HFFc6 (cell line): ENCODE measurements around the gene FKBP1B. TPM values are rescaled to one million over a fixed set of nuclear protein-coding genes. Genes with fewer than 3 reads are reported as not detected.

ENCODE experiments used
- DNase-seq: peaks from one replicate; pipeline ENCODE4 v3.0.0-alpha.2; 2018
- H3K27ac Mint-ChIP-seq: 2 replicates; pipeline ENCODE4 v1.8.0; 2020; ENCODE audit warnings: mild to moderate bottlenecking, mixed read lengths
- H3K27me3 Mint-ChIP-seq: 2 replicates; pipeline ENCODE4 v1.8.0; 2021; ENCODE audit warnings: mild to moderate bottlenecking, moderate library complexity, mixed read lengths; ENCODE audit not compliant: insufficient read depth
- H3K36me3 Mint-ChIP-seq: 2 replicates; pipeline ENCODE4 v1.8.0; 2021; ENCODE audit warnings: low read depth, mixed read lengths
- H3K4me1 Mint-ChIP-seq: 2 replicates; pipeline ENCODE4 v1.8.0; 2020; ENCODE audit warnings: low read depth, mixed read lengths
- H3K4me3 Mint-ChIP-seq: 2 replicates; pipeline ENCODE4 v1.8.0; 2020; ENCODE audit warnings: mild to moderate bottlenecking, moderate library complexity, mixed read lengths
- H3K9me3 Mint-ChIP-seq: 2 replicates; pipeline ENCODE4 v1.8.0; 2020; ENCODE audit warnings: mild to moderate bottlenecking, mixed read lengths
- long read RNA-seq: library from polyadenylated mRNA; unstranded; transcript quantifications from one replicate; pipeline ENCODE4 v2.0.0, GENCODE V29; 2019
- total RNA-seq, 6 experiments: library from RNA; stranded (reverse); fragmentation: NEBNext Ultra II Directional; extraction: Animal tissue kit (Norgen Biotek cat#: 25700); gene quantifications; 2 replicates in 1 of 6; 3 replicates in 5 of 6; pipeline ENCODE4 v1.2.3, GENCODE V29; 2021
- TF ChIP-seq, protein P1 (sequence below): fragments of 200-600 bp; sonication (generic); IDR thresholded peaks from 2 replicates; pipeline ENCODE4 v1.5.0; 2021; ENCODE audit warnings: antibody characterized with exemption, mild to moderate bottlenecking

FKBP1B gene
- total RNA-seq, result 1 to 10 TPM; 4.0 to 6.9 (median 5.2) TPM
- long read RNA-seq, partial matches to known transcripts, result 2 of 5 reads
- long read RNA-seq, other reads (novel, unspliced or antisense), result 2 of 5 reads

DNA sequence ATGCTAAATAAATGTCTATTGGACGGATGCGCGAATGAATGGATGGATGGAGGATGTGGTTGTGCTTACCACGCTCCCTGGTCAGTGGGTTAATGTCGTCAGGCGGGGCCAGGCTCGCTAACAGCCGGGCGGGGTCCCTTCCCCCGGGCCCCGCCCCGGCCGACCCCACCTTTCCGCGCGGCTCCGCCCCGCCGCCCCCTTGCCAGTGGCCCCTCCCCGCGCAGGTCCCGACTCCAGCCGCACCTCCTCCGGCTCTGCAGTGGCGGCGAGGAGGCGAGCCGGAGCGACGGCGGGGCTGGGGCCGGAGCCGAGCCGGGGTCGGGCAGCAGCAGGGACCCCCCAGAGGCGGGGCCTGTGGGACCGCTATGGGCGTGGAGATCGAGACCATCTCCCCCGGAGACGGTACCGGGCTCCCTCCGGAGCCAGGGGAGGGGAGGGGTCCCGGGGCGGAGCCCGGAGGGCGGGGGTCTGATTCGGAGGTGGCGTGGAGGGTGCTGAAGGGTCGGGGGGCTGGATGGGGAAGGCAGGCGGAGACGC lies at the start of gene FKBP1B:
Gene FKBP1B, plus strand, starts transcription at position 257 of the 537 bp plus-strand sequence. Its CDS starts 109 bp downstream, at position 366.
- Mint-ChIP-seq H3K4me1 (peaks cover 26% of the 10 kb centered on the region), H3K36me3 (no peaks in the 10 kb centered on the region), H3K27me3 (no peaks in the 10 kb centered on the region; the same call in 1 of the 2 replicates), H3K27ac (no peak within 1 kb of the TSS; the same call in 1 of the 2 replicates), H3K4me3 (no peak within 1 kb of the TSS), H3K9me3 (no peaks in the 10 kb centered on the region)
- DNase-seq, result peak; percentile 22
- TF ChIP-seq, protein P1, sequence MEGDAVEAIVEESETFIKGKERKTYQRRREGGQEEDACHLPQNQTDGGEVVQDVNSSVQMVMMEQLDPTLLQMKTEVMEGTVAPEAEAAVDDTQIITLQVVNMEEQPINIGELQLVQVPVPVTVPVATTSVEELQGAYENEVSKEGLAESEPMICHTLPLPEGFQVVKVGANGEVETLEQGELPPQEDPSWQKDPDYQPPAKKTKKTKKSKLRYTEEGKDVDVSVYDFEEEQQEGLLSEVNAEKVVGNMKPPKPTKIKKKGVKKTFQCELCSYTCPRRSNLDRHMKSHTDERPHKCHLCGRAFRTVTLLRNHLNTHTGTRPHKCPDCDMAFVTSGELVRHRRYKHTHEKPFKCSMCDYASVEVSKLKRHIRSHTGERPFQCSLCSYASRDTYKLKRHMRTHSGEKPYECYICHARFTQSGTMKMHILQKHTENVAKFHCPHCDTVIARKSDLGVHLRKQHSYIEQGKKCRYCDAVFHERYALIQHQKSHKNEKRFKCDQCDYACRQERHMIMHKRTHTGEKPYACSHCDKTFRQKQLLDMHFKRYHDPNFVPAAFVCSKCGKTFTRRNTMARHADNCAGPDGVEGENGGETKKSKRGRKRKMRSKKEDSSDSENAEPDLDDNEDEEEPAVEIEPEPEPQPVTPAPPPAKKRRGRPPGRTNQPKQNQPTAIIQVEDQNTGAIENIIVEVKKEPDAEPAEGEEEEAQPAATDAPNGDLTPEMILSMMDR, result no peak

DNA sequence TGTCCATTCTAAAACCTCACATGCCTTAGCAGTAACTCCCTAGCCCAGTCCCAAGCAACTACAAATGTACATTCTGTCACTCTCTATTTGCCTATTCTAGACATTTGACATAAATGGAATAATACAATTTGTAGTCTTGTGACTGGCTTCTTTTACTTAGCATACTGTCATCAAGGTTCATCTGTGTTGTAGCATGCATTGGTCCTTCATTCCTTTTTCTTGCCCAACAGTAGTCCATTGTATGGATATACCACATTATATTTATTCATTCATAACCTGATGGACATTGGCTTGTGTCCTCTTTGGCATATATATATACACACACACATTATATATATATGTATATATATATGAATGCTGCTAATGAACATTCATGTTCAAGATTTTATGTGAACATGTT lies 41.8 kb upstream of the FKBP1B start:
- DNase-seq, result no peak
- Mint-ChIP-seq H3K36me3 (no peaks in the 10 kb centered on the region), H3K4me1 (peaks cover 6% of the 10 kb centered on the region; the same call in 1 of the 2 replicates), H3K9me3 (no peaks in the 10 kb centered on the region), H3K4me3 (no peak overlapping the region), H3K27ac (no peak overlapping the region), H3K27me3 (peaks cover 4% of the 10 kb centered on the region; the same call in 1 of the 2 replicates)
- TF ChIP-seq, protein P1, result no peak

DNA sequence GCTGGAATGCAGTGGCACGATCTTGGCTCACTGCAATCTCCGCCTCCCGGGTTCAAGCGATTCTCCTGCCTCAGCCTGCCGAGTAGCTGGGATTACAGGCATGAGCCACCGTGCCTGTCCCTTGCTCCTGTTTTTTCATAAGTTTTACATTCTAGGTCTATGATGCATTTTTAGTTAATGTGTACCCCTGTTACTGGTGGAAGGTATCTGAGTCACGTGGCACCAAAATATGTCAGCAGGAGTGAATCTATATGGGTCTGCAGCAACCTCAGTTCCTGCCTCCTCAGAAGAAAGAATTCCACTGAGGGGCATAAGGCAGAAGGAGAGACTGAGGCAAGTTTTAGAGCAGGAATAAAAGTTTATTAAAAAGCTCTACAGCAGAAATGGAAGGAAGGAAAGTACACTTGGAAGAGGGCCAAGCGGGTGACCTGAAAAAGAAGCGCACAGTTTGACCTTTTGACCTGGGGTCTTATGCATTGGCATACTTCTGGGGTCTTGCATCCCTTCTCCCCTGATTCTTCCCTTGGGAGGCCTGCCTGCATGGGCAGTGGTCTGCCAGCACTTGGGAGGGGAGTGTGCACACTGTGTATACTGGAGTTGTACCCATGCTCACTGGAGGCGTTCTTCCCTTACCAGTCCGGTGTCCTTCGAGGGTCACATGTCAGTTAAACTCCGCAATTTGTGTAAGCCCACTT lies 40.7 kb upstream of the FKBP1B start:
- no peaks in the 10 kb centered on the region; the same call in 1 of the 2 replicates for H3K36me3 Mint-ChIP-seq
- H3K9me3 Mint-ChIP-seq, result no peaks in the 10 kb centered on the region
- no peak overlapping the region for H3K27ac Mint-ChIP-seq
- peaks cover 6% of the 10 kb centered on the region; the same call in 1 of the 2 replicates for H3K4me1 Mint-ChIP-seq
- H3K27me3 Mint-ChIP-seq, result peaks cover 4% of the 10 kb centered on the region; the same call in 1 of the 2 replicates
- H3K4me3 Mint-ChIP-seq, result no peak overlapping the region
- no peak for DNase-seq
- TF ChIP-seq, protein P1, result no peak

DNA sequence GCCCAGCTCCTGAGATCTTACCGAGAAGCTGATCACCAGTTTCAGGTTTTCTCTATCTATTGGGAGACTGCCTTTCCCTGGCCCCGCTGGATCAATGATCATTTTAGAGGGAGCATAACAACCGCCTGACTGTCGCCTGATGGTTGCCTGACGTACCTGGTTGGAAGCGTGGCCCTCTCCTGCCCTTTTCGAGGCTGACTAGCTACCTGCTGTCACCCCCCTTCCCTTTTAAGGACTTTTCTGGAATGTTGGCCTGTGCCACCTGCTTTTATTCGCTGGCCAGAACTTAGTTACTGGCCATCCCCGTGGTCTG lies 40.2 kb upstream of the FKBP1B start:
- DNase-seq, result no peak
- Mint-ChIP-seq H3K4me3 (peak overlapping the region; percentile 34; the same call in 1 of the 2 replicates), H3K36me3 (no peaks in the 10 kb centered on the region; the same call in 1 of the 2 replicates), H3K27ac (no peak overlapping the region), H3K4me1 (peaks cover 7% of the 10 kb centered on the region), H3K9me3 (no peaks in the 10 kb centered on the region), H3K27me3 (peaks cover 4% of the 10 kb centered on the region; the same call in 1 of the 2 replicates)
- TF ChIP-seq, protein P1, result no peak

DNA sequence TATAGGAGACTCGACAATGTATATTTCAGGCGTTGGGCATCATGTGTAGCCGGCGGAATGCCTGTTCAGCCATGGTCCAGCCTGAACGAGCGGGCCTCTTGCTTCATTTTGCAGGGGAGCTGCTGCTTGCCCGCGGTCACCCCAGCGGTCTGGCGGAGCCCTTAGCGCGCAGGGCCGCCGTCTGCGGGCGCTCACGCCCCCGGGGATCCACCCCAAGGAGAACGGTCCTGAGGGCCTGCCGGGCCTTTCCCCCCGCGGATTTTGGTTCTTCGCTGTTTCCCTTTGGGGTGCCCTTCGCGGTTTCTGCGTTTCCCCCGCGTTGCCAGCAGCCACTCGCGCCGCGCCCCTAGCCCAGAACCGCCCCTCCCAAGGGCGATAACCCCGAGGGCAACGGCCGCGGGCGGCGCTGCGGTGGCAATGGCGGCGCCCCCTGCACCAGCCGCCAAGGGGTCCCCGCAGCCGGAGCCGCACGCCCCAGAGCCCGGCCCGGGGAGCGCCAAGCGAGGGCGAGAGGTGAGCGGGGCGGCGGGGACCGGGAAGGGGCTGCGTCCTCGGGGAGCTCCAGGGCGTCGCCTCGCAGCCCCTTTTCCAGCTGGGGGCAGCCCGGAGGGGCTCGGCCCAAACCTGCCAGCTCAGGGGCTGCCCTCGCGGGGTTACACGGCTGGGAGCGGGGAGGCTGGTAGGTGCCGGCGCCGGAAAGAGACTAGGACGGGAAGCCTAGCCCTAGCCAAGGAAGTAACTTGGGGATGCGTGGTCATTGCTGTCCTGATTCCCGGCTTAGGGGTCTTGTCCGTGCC lies 39.7 kb upstream of the FKBP1B start, which contains the start of gene MFSD2B:
Gene MFSD2B, plus strand, starts transcription at position 406 of the 797 bp plus-strand sequence. Its CDS starts 12 bp downstream, at position 418.
- H3K27ac Mint-ChIP-seq, result no peak within 1 kb of the TSS
- TF ChIP-seq, protein P1, result no peak
- H3K9me3 Mint-ChIP-seq, result no peaks in the 10 kb centered on the region
- DNase-seq, result no peak
- peaks cover 4% of the 10 kb centered on the region; the same call in 1 of the 2 replicates for H3K27me3 Mint-ChIP-seq
- H3K36me3 Mint-ChIP-seq, result no peaks in the 10 kb centered on the region; the same call in 1 of the 2 replicates
- peak within 1 kb of the TSS; percentile 34 for H3K4me3 Mint-ChIP-seq
- peaks cover 12% of the 10 kb centered on the region for H3K4me1 Mint-ChIP-seq
